HG03108 (cell line): ENCODE data around the gene KIAA1328.
A peak's percentile ranks its signal among the peaks of the same experiment; 100 is the strongest.
"Not testable (repeated sequence)": the region's sequence is repeated elsewhere in the genome, so short reads cannot be mapped to it uniquely, and the experiment has no call there.

Experiments used
- ATAC-seq: cut with Tn5 transposase; IDR thresholded peaks from one replicate; pipeline ENCODE4 v1.9.1; 2021; ENCODE audit warnings: moderate library complexity; ENCODE audit not compliant: unreplicated experiment

Gene KIAA1328

GRCh38 chr18:36828630-36829361 is at the start of gene KIAA1328, which contains the start of gene TPGS2:
Gene KIAA1328 (plus strand): TSS chr18:36829127. CDS start chr18:36829139, 12 bp downstream.
Gene TPGS2 (minus strand): TSS chr18:36829002. CDS start chr18:36828767, 235 bp downstream.
- ATAC-seq, result peak; percentile 95

GRCh38 chr18:36780748-36781147 is 48.2 kb upstream of the KIAA1328 start:
- ATAC-seq, result no peak

GRCh38 chr18:36782710-36783109 is 46.2 kb upstream of the KIAA1328 start:
- ATAC-seq, result no peak

GRCh38 chr18:36783792-36784191 is 45.1 kb upstream of the KIAA1328 start:
- no peak for ATAC-seq

- ATAC-seq, result no peak
These were observed 42.2 kb upstream of the KIAA1328 start for GRCh38 chr18:36786686-36787085.

GRCh38 chr18:36792634-36793283 is 36.2 kb upstream of the KIAA1328 start:
- ATAC-seq, result no peak

GRCh38 chr18:36798738-36799473 is 30.0 kb upstream of the KIAA1328 start:
- ATAC-seq, result no peak

- ATAC-seq, result no peak
These were observed 23.8 kb upstream of the KIAA1328 start for GRCh38 chr18:36805105-36805504.

- no peak for ATAC-seq
These were observed 20.2 kb upstream of the KIAA1328 start for GRCh38 chr18:36808681-36809080.

GRCh38 chr18:36809590-36810381 is 19.1 kb upstream of the KIAA1328 start:
- ATAC-seq, result peak; percentile 88

- no peak for ATAC-seq
These were observed 17.5 kb upstream of the KIAA1328 start for GRCh38 chr18:36811430-36811829.

- ATAC-seq, result no peak
These were observed 17.0 kb upstream of the KIAA1328 start for GRCh38 chr18:36811955-36812354.

GRCh38 chr18:36812678-36813077 is 16.2 kb upstream of the KIAA1328 start:
- no peak for ATAC-seq

- ATAC-seq, result no peak
These were observed 15.7 kb upstream of the KIAA1328 start for GRCh38 chr18:36813101-36813775.

GRCh38 chr18:36813824-36814223 is 15.1 kb upstream of the KIAA1328 start:
- ATAC-seq, result no peak

- ATAC-seq, result no peak
These were observed 13.9 kb upstream of the KIAA1328 start for GRCh38 chr18:36814994-36815393.

GRCh38 chr18:36816096-36816495 is 12.8 kb upstream of the KIAA1328 start:
- ATAC-seq, result not testable (repeated sequence)

GRCh38 chr18:36817039-36817438 is 11.9 kb upstream of the KIAA1328 start:
- ATAC-seq, result no peak

- ATAC-seq, result no peak
These were observed 10.3 kb upstream of the KIAA1328 start for GRCh38 chr18:36818652-36819051.

GRCh38 chr18:36819621-36820020 is 9.3 kb upstream of the KIAA1328 start:
- ATAC-seq, result no peak
